Esophagus muscularis mucosa (tissue), 2 donors: ENCODE results near the gene DEK.

Experiments used
- EP300 ChIP-seq: sonication (generic); formaldehyde crosslinking; IDR thresholded peaks from one replicate; pipeline ENCODE4 v1.6.1; 2017; ENCODE audit warnings: antibody characterized with exemption
- POLR2A ChIP-seq: fragments of 450-650 bp; IDR thresholded peaks from one replicate; pipeline ENCODE4 v1.6.1; 2017; ENCODE audit warnings: antibody characterized with exemption, moderate library complexity, mild to moderate bottlenecking, low read depth

- TF ChIP-seq EP300 (no peak), POLR2A (no peak)
These were observed 28.8 kb downstream of the DEK start for GRCh38 chr6:18235524-18235923.
